HepG2 (cell line): ENCODE measurements around the gene ZDHHC14. TPM values are rescaled to one million over a fixed set of nuclear protein-coding genes. Genes with fewer than 3 reads are reported as not detected.
A peak's percentile ranks its signal among the peaks of the same experiment; 100 is the strongest.

ENCODE experiments used
- ATAC-seq: fragments of 200-7000 bp; cut with Tn5 transposase; 3 replicates; pipeline ENCODE4 v1.9.1; 2020; ENCODE audit warnings: mild to moderate bottlenecking, moderate library complexity
- BruUV-seq: library from RNA; stranded (reverse); fragments of 400-500 nt; replicated peaks from 2 replicates; lab custom pipeline; 2021; lab: Mats Ljungman, UMichigan
- CTCF ChIA-PET: fragments of 300-600 bp; formaldehyde crosslinking; extraction: SDS; loops from one replicate; lab custom pipeline; 2021; ENCODE audit warnings: low total read pairs, inconsistent platforms, low intra/inter-chr PET ratio; lab: Yijun Ruan, JAX
- POLR2A ChIA-PET: fragments of 350-600 bp; sonication (Branson Sonifier 250); formaldehyde crosslinking; loops from one replicate; lab custom pipeline; 2020; ENCODE audit warnings: antibody characterized with exemption, inconsistent platforms; lab: Yijun Ruan, JAX
- DNase-seq: peaks from one replicate; pipeline ENCODE4 v3.0.0-alpha.2; 2015; ENCODE audit warnings: low spot score
- FAIRE-seq: peaks from 3 replicates; lab custom pipeline; 2011; peaks lifted over from hg19 to GRCh38; lab: Jason Lieb, UNC
- H2AFZ ChIP-seq: one replicate; pipeline ENCODE4 v1.6.1; 2011; ENCODE audit warnings: low read length, inconsistent platforms
- H3K27ac ChIP-seq: fragments of 300-600 bp; 3 replicates; pipeline ENCODE4 v1.8.0; 2011; ENCODE audit warnings: mixed run types, mild to moderate bottlenecking, mixed read lengths, low read length, inconsistent platforms; ENCODE audit not compliant: insufficient read depth; ENCODE audit errors: extremely low read length
- H3K27me3 ChIP-seq, 2 experiments: fragments of 200-600 bp in 1 of 2; 2 replicates in 1 of 2; 3 replicates in 1 of 2; pipeline versions ENCODE4 v1.6.0 to v1.8.0; 2011; ENCODE audit warnings: low read length in 2 of 2, mild to moderate bottlenecking in 2 of 2, moderate library complexity in 2 of 2, inconsistent platforms in 1 of 2; ENCODE audit not compliant: insufficient read depth in 2 of 2, control insufficient read depth in 1 of 2
- H3K36me3 ChIP-seq, 2 experiments: fragments of 200-600 bp in 1 of 2; replicated peaks in 1 of 2; 2 replicates in 1 of 2; 3 replicates in 1 of 2; pipeline versions ENCODE4 v1.5.1 to v1.8.0; 2011; ENCODE audit warnings: low read length in 2 of 2, inconsistent platforms in 1 of 2; ENCODE audit not compliant: insufficient read depth in 2 of 2, control insufficient read depth in 1 of 2
- H3K4me1 ChIP-seq: 2 replicates; pipeline ENCODE4 v1.5.1; 2012; ENCODE audit warnings: low read length, inconsistent platforms; ENCODE audit not compliant: insufficient read depth
- H3K4me2 ChIP-seq: 2 replicates; pipeline ENCODE4 v1.6.0; 2011; ENCODE audit warnings: low read depth, low read length, inconsistent platforms
- H3K4me3 ChIP-seq, 3 experiments: fragments of 200-600 bp in 1 of 3; sonication (generic), shearing (Covaris generic) in 1 of 3; replicated peaks in 1 of 3; 2 replicates each; pipeline ENCODE4 v1.5.1; 2011 to 2016; ENCODE audit warnings: low read length in 3 of 3, inconsistent platforms in 2 of 3, low read depth in 2 of 3, mild to moderate bottlenecking in 2 of 3, control low read depth in 1 of 3, mixed read lengths in 1 of 3; ENCODE audit not compliant: insufficient read depth in 1 of 3
- H3K79me2 ChIP-seq: one replicate; pipeline ENCODE4 v1.6.1; 2011; ENCODE audit warnings: low read length, inconsistent platforms; ENCODE audit not compliant: insufficient read depth
- H3K9ac ChIP-seq: 2 replicates; pipeline ENCODE4 v1.6.0; 2011; ENCODE audit warnings: mild to moderate bottlenecking, low read depth, low read length, inconsistent platforms; ENCODE audit not compliant: insufficient read depth
- H3K9me3 ChIP-seq: 2 replicates; pipeline ENCODE4 v1.5.1; 2012; ENCODE audit warnings: mild to moderate bottlenecking, low read length
- H4K20me1 ChIP-seq: 2 replicates; pipeline ENCODE4 v1.6.0; 2011; ENCODE audit warnings: inconsistent platforms, mild to moderate bottlenecking, low read length, moderate library complexity; ENCODE audit not compliant: insufficient read depth
- KMT2A ChIP-seq: sonication (generic); formaldehyde crosslinking; IDR thresholded peaks from 2 replicates; pipeline ENCODE4 v1.4.0; 2020; ENCODE audit warnings: missing genetic modification reagents
- MED13 ChIP-seq: sonication (generic); formaldehyde crosslinking; IDR thresholded peaks from 2 replicates; pipeline ENCODE4 v1.5.0; 2020; ENCODE audit warnings: missing genetic modification reagents
- NFKBIZ ChIP-seq: IDR thresholded peaks from 2 replicates; pipeline ENCODE4 v1.6.1; 2018; ENCODE audit warnings: missing genetic modification reagents, missing compliant biosample characterization
- NPAS2 ChIP-seq: sonication (generic); formaldehyde crosslinking; IDR thresholded peaks from 2 replicates; pipeline ENCODE4 v1.8.0; 2022; ENCODE audit warnings: mild to moderate bottlenecking, missing genetic modification reagents, borderline replicate concordance
- NR2F1 ChIP-seq, 2 experiments: fragments of 450-650 bp in 1 of 2; formaldehyde crosslinking in 1 of 2; IDR thresholded peaks; 2 replicates each; pipeline versions ENCODE4 v1.5.0 to v1.6.1; 2016 to 2020; ENCODE audit warnings: mild to moderate bottlenecking in 1 of 2, missing compliant biosample characterization in 1 of 2, missing genetic modification reagents in 1 of 2, moderate library complexity in 1 of 2
- TBX3 ChIP-seq: fragments of 450-650 bp; IDR thresholded peaks from 2 replicates; pipeline ENCODE4 v1.6.1; 2017; ENCODE audit warnings: antibody characterized with exemption, mild to moderate bottlenecking, inconsistent platforms, borderline replicate concordance
- TRAFD1 ChIP-seq: sonication (generic); formaldehyde crosslinking; IDR thresholded peaks from 2 replicates; pipeline ENCODE4 v1.5.1; 2020; ENCODE audit warnings: missing genetic modification reagents, mild to moderate bottlenecking, borderline replicate concordance
- ZFP90 ChIP-seq: sonication (generic); formaldehyde crosslinking; IDR thresholded peaks from 2 replicates; pipeline ENCODE4 v1.8.0; 2022; ENCODE audit warnings: missing genetic modification reagents, mild to moderate bottlenecking, inconsistent platforms, borderline replicate concordance
- ZKSCAN8 ChIP-seq: IDR thresholded peaks from 2 replicates; pipeline ENCODE4 v1.6.1; 2016; ENCODE audit warnings: borderline replicate concordance, missing genetic modification reagents, missing compliant biosample characterization
- ZNF451 ChIP-seq: sonication (generic); formaldehyde crosslinking; IDR thresholded peaks from 2 replicates; pipeline ENCODE4 v1.5.0; 2020; ENCODE audit warnings: mild to moderate bottlenecking, missing genetic modification reagents
- ZNF543 ChIP-seq: sonication (generic); formaldehyde crosslinking; IDR thresholded peaks from 2 replicates; pipeline ENCODE4 v1.4.0; 2020; ENCODE audit warnings: mild to moderate bottlenecking, missing genetic modification reagents
- ZNF616 ChIP-seq: sonication (generic); formaldehyde crosslinking; IDR thresholded peaks from 2 replicates; pipeline ENCODE4 v1.5.0; 2020; ENCODE audit warnings: low read depth, mild to moderate bottlenecking, missing genetic modification reagents
- WGBS: methylation state at CpG from one replicate; pipeline ENCODE4 v1.1.6; 2017; ENCODE audit warnings: low lambda C conversion rate; 5-methylcytosine and 5-hydroxymethylcytosine counted together
- in situ Hi-C: cut with HindIII; loops from 2 replicates; pipeline ENCODE4 v1.10.0; 2017; ENCODE audit warnings: low pct_unique_long_range_greater_than_20kb; ENCODE audit not compliant: extremely low pct_ligation_motif_present
- intact Hi-C: fragments of 100-400 bp; cut with micrococcal nuclease; formaldehyde crosslinking; loops from one replicate; pipeline ENCODE4 v1.10.0; 2022; ENCODE audit not compliant: unreplicated experiment
- polyA plus RNA-seq, 8 experiments: library from polyadenylated mRNA; depleted of rRNA in 3 of 8; stranded (reverse) in 7 of 8; unstranded in 1 of 8; fragments of >200 nt; fragmentation: Illumina TruSeq in 4 of 8; extraction: Trizol in 4 of 8; gene quantifications; 2 replicates each; pipeline versions ENCODE4 v1.2.1 to v1.2.3, GENCODE V29; 2011 to 2016; ENCODE audit warnings: low read depth in 4 of 8, missing spikeins in 1 of 8, mixed read lengths in 1 of 8; ENCODE audit not compliant: insufficient read depth in 1 of 8
- total RNA-seq, 5 experiments: library from RNA; depleted of rRNA; stranded (reverse); fragments of >200 nt; fragmentation: Illumina TruSeq; extraction: Trizol; gene quantifications; 2 replicates each; pipeline ENCODE4 v1.2.3, GENCODE V29; 2016; ENCODE audit warnings: low read depth in 1 of 5
- TF ChIP-seq, protein P1 (sequence below): sonication (generic); formaldehyde crosslinking; IDR thresholded peaks from 2 replicates; pipeline ENCODE4 v1.8.1; 2022; ENCODE audit warnings: low read depth, mild to moderate bottlenecking, missing genetic modification reagents
- TF ChIP-seq, protein P2 (sequence below): sonication (generic); formaldehyde crosslinking; IDR thresholded peaks from 2 replicates; pipeline ENCODE4 v1.4.0; 2020; ENCODE audit warnings: missing genetic modification reagents, borderline replicate concordance

The ZDHHC14 gene
- total and polyA plus RNA-seq, 2 of the 13 experiments (the other 11 are each of a cell fraction or from before 2014, with no cell fraction given) = 3.7 to 9.5 TPM

DNA sequence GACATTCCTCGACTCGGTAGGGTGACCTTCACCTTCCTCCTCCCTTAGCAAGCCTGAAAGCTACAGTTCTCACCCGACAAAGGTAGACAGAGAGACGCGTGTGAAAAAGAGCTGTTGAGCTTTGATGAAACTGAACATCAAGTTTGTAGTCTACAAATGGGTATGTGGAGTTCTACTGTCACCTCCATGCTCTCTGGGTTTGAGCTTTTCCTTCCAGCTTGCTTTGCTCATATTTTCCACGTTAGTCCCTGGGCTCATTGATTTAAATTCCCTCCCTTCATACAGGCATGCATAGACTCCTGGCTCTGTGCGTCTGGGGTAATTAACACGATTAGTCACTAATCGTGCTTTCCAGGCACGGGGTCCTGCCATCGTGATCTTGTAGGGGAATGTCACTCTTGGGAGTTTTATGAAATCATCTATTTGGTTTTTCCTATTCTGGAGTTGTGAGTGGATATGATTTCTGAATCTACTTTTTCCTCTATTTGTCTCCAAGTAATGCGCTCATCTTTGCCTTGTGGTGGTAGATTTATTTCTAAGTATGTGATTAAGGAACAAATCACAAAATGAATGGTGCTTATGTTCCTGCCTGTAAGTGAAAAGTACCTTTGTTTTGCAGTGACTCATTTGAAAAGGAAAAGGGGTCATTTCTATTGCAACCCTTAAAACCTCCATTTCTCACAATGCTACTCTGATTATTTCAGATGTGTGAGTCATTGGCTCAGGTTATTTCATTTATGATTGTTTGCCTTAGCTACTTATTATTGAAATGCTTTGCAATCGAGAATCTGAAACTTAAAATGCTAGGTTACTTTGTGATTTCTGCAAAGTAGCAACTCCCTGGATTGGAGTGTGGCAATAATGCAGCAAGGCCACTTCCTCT is 154.6 kb downstream of the ZDHHC14 start:
- Histone ChIP-seq H3K36me3 (no peaks in the 10 kb centered on the region), H3K27me3 (no peaks in the 10 kb centered on the region), H3K27ac (peak overlapping the region; percentile 64), H3K79me2 (peaks cover 7% of the 10 kb centered on the region), H2AFZ (peak overlapping the region; percentile 33), H3K9me3 (no peaks in the 10 kb centered on the region), H3K4me3 (peak overlapping the region in 2 of 3 experiments; percentile 19; a peak in 3 of 6 replicates), H4K20me1 (no peaks in the 10 kb centered on the region), H3K9ac (peak overlapping the region; percentile 60), H3K4me2 (peak overlapping the region; percentile 61), H3K4me1 (peaks cover 100% of the 10 kb centered on the region)
- peak; percentile 36 for FAIRE-seq
- in situ Hi-C loops = no loop called here
- 25% methylated on average over 13 of the region's 13 CpGs for WGBS
- intact Hi-C loops = no loop called here
- ChIA-PET CTCF (no interaction called here), POLR2A (interaction anchor here (0.7 to 7.2 kb wide), 7 partner anchors 8 to 212 kb away, joined by 3 to 186 read pairs (median 4); partner anchors contain the start of gene TMEM242)
- peak; percentile 86 for DNase-seq
- no TSS peak for BruUV-seq
- no peak for ATAC-seq
- TF ChIP-seq TBX3 (peak; percentile 73; the same call in 1 of the 2 replicates), ZNF451 (CRISPR knock-in tag) (no peak), NFKBIZ (CRISPR knock-in tag) (no peak), NR2F1 (CRISPR knock-in tag; IDR thresholded peaks at IDR 0.05) (0 out of 4 replicates have a peak, but pooled peaks of 1 of the 2 experiments have one; percentile 46), MED13 (no peak), ZFP90 (CRISPR knock-in tag) (no peak), KMT2A (no peak), TRAFD1 (CRISPR knock-in tag) (no peak), NPAS2 (CRISPR knock-in tag) (no peak), ZNF543 (CRISPR knock-in tag) (no peak), ZKSCAN8 (no peak), ZNF616 (no peak)
- TF ChIP-seq, protein P1, sequence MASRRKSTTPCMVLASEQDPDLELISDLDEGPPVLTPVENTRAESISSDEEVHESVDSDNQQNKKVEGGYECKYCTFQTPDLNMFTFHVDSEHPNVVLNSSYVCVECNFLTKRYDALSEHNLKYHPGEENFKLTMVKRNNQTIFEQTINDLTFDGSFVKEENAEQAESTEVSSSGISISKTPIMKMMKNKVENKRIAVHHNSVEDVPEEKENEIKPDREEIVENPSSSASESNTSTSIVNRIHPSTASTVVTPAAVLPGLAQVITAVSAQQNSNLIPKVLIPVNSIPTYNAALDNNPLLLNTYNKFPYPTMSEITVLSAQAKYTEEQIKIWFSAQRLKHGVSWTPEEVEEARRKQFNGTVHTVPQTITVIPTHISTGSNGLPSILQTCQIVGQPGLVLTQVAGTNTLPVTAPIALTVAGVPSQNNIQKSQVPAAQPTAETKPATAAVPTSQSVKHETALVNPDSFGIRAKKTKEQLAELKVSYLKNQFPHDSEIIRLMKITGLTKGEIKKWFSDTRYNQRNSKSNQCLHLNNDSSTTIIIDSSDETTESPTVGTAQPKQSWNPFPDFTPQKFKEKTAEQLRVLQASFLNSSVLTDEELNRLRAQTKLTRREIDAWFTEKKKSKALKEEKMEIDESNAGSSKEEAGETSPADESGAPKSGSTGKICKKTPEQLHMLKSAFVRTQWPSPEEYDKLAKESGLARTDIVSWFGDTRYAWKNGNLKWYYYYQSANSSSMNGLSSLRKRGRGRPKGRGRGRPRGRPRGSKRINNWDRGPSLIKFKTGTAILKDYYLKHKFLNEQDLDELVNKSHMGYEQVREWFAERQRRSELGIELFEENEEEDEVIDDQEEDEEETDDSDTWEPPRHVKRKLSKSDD (CRISPR knock-in tag) = no peak
- TF ChIP-seq, protein P2, sequence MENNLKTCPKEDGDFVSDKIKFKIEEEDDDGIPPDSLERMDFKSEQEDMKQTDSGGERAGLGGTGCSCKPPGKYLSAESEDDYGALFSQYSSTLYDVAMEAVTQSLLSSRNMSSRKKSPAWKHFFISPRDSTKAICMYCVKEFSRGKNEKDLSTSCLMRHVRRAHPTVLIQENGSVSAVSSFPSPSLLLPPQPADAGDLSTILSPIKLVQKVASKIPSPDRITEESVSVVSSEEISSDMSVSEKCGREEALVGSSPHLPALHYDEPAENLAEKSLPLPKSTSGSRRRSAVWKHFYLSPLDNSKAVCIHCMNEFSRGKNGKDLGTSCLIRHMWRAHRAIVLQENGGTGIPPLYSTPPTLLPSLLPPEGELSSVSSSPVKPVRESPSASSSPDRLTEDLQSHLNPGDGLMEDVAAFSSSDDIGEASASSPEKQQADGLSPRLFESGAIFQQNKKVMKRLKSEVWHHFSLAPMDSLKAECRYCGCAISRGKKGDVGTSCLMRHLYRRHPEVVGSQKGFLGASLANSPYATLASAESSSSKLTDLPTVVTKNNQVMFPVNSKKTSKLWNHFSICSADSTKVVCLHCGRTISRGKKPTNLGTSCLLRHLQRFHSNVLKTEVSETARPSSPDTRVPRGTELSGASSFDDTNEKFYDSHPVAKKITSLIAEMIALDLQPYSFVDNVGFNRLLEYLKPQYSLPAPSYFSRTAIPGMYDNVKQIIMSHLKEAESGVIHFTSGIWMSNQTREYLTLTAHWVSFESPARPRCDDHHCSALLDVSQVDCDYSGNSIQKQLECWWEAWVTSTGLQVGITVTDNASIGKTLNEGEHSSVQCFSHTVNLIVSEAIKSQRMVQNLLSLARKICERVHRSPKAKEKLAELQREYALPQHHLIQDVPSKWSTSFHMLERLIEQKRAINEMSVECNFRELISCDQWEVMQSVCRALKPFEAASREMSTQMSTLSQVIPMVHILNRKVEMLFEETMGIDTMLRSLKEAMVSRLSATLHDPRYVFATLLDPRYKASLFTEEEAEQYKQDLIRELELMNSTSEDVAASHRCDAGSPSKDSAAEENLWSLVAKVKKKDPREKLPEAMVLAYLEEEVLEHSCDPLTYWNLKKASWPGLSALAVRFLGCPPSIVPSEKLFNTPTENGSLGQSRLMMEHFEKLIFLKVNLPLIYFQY (CRISPR knock-in tag) = no peak
